ENCODE results near the gene CDK5.

Gene CDK5

GRCh38 chr7:151057506-151057988 lies at the start of gene CDK5:
Gene CDK5, minus strand, starts transcription at chr7:151057897. Its CDS starts 49 bp downstream, at chr7:151057848.
- no peaks in the 10 kb centered on the region for H3K9me3 Mint-ChIP-seq
- no peaks in the 10 kb centered on the region for H3K36me3 Mint-ChIP-seq (ENCODE audit: low read depth)
- H3K27ac Mint-ChIP-seq = peak within 1 kb of the TSS; percentile 91
- H3K27me3 Mint-ChIP-seq = no peaks in the 10 kb centered on the region
- H3K4me1 Mint-ChIP-seq (ENCODE audit: low read depth) = peaks cover 34% of the 10 kb centered on the region
- peak within 1 kb of the TSS; percentile 93 for H3K4me3 Mint-ChIP-seq

- no peaks in the 10 kb centered on the region for H3K36me3 Mint-ChIP-seq (ENCODE audit: low read depth)
- H3K27me3 Mint-ChIP-seq = no peaks in the 10 kb centered on the region
- H3K4me1 Mint-ChIP-seq (ENCODE audit: low read depth) = no peaks in the 10 kb centered on the region
- no peaks in the 10 kb centered on the region for H3K9me3 Mint-ChIP-seq
- no peak overlapping the region for H3K4me3 Mint-ChIP-seq
- H3K27ac Mint-ChIP-seq = no peak overlapping the region
These were observed 46.9 kb upstream of the CDK5 start for GRCh38 chr7:151104411-151105235.

- H3K27me3 Mint-ChIP-seq = no peaks in the 10 kb centered on the region
- no peaks in the 10 kb centered on the region for H3K4me1 Mint-ChIP-seq (ENCODE audit: low read depth)
- H3K36me3 Mint-ChIP-seq (ENCODE audit: low read depth) = no peaks in the 10 kb centered on the region
- H3K9me3 Mint-ChIP-seq = no peaks in the 10 kb centered on the region
- H3K27ac Mint-ChIP-seq = no peak overlapping the region
- H3K4me3 Mint-ChIP-seq = no peak overlapping the region
These were observed 46.3 kb upstream of the CDK5 start for GRCh38 chr7:151103973-151104372.

- Mint-ChIP-seq H3K4me1 (ENCODE audit: low read depth) (no peaks in the 10 kb centered on the region), H3K36me3 (ENCODE audit: low read depth) (no peaks in the 10 kb centered on the region), H3K27ac (no peak overlapping the region), H3K4me3 (no peak overlapping the region), H3K9me3 (no peaks in the 10 kb centered on the region), H3K27me3 (no peaks in the 10 kb centered on the region)
These were observed 45.3 kb upstream of the CDK5 start for GRCh38 chr7:151102991-151103390.

GRCh38 chr7:151101621-151102396 lies 44.1 kb upstream of the CDK5 start:
- Mint-ChIP-seq H3K4me3 (no peak overlapping the region), H3K4me1 (ENCODE audit: low read depth) (no peaks in the 10 kb centered on the region), H3K27me3 (no peaks in the 10 kb centered on the region), H3K27ac (no peak overlapping the region), H3K9me3 (no peaks in the 10 kb centered on the region), H3K36me3 (ENCODE audit: low read depth) (no peaks in the 10 kb centered on the region)

DNA sequence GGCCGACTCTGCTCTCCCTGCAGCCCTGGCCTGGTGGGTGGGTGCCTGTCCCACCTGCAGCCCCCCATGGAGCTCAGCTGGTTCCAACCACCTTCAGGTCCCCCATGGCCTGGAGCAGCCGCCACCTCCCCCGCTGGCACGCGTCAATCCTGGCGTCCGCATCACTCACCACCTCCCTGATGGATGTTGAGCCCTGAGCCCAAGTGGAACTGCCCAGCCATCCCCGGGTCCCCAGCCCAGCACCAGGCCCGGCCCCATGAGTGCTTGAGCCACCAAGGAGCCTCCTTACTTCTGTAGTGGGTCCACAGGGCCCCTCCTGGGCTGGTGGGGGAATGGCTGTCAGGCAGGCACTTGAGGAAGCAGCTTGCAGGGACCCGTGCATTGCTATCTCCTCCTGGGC lies 43.2 kb upstream of the CDK5 start:
- H3K4me1 Mint-ChIP-seq (ENCODE audit: low read depth) = no peaks in the 10 kb centered on the region
- no peaks in the 10 kb centered on the region for H3K9me3 Mint-ChIP-seq
- H3K36me3 Mint-ChIP-seq (ENCODE audit: low read depth) = no peaks in the 10 kb centered on the region
- H3K27me3 Mint-ChIP-seq = no peaks in the 10 kb centered on the region
- H3K4me3 Mint-ChIP-seq = no peak overlapping the region
- no peak overlapping the region for H3K27ac Mint-ChIP-seq

DNA sequence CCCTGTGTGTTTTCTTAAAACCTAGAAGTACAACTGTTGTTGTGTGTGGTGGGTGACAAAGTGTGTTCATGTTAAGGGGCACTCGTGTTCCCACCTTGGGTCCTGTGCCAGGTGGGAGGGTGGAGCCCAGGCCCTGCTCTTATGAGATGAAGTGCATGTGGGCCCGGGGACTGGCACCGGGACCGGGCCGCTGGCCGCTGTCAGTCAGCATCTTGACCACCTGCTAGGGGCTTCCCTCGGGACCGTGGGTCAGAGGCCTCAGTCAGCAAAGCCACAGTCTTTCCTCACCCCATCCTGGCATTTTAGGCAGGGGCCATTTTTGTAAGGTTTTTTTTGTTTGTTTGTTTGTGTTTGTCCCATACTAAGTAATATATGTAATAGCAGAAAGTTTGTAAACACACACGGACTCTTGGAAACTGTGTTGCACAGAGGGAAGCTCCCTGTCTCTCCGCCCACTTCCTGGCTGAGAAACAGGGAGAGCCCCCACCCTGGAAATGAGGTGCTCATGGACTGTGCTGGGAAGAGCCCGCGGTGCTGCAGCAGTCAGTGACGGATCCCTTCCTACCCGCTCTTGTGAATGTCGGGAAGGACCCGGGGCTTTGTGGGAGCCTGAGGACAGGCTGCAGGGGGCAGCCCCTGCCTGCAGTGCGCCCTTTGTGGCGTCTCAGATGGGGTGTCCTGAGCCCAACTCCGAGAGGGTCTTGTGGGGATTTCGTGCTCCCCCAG lies 42.0 kb upstream of the CDK5 start:
- no peak overlapping the region for H3K27ac Mint-ChIP-seq
- H3K4me3 Mint-ChIP-seq = no peak overlapping the region
- H3K36me3 Mint-ChIP-seq (ENCODE audit: low read depth) = no peaks in the 10 kb centered on the region
- H3K27me3 Mint-ChIP-seq = no peaks in the 10 kb centered on the region
- H3K9me3 Mint-ChIP-seq = no peaks in the 10 kb centered on the region
- H3K4me1 Mint-ChIP-seq (ENCODE audit: low read depth) = no peaks in the 10 kb centered on the region

DNA sequence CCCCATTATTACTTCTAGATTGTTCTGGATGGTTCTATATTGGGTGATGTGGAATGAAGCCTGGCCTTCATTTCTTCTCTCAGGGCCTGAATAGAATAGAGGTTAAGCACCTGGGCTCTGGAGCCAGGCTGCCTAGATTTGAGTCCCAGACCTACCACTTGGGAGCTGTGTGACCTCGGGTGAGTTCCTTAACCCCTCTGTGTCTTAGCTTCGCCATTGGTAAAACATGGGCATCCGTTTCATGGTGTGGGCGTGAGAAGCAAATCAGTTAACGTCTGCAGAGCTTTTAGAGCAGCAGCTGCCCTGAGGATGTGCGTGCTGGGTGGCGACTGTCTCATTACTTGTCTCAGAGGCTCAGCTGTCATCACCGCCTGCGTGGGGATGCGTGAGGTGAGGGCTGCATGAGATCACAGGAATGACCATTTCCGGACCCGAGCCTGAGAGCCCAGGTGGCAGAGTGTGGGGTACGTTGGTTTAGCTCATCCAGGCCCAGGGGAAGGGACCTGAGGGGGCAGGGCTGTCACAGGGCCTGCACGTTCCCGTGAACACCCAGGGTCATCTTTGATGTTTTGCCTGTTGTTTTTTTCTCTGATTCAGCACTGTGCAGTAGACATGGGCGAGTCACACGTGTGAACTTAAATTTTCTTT lies 38.3 kb upstream of the CDK5 start:
- H3K9me3 Mint-ChIP-seq = no peaks in the 10 kb centered on the region
- no peaks in the 10 kb centered on the region for H3K4me1 Mint-ChIP-seq (ENCODE audit: low read depth)
- H3K27me3 Mint-ChIP-seq = no peaks in the 10 kb centered on the region
- H3K36me3 Mint-ChIP-seq (ENCODE audit: low read depth) = no peaks in the 10 kb centered on the region
- H3K4me3 Mint-ChIP-seq = no peak overlapping the region
- no peak overlapping the region for H3K27ac Mint-ChIP-seq

DNA sequence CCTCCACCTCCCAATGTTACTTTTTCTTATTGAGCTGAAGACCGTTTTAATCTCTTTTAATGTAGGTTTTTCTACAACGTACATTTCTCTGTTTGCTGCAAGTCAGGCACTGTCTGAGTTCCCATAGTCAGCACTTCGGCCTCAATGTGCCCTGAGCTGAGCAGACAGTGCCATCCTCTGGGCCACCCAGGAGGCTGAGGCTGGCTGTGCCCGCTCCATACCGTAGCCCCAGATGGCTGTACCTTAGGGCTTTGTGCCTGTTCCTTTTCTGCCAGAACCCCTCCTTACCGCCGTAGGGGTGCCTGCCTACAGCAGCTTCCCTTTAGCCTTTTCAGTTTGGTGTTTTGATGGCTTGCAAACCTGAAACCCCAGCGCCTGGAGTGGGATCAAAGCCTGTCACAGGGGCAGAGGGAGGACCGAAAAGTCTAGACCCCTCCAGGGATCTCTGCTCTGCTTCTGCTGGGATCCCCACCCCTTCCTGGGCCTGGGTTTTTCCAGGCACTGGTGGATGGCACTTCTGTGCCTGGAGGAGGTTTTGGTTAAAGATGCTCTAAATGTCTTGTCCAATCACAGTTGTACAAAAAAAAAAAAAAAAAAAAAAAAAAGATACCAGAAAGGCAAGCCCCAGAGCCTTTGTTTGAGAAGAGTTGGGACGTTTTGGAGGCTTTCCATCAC lies 37.6 kb upstream of the CDK5 start:
- H3K9me3 Mint-ChIP-seq = no peaks in the 10 kb centered on the region
- H3K36me3 Mint-ChIP-seq (ENCODE audit: low read depth) = no peaks in the 10 kb centered on the region
- H3K27ac Mint-ChIP-seq = no peak overlapping the region
- H3K4me1 Mint-ChIP-seq (ENCODE audit: low read depth) = no peaks in the 10 kb centered on the region
- no peak overlapping the region for H3K4me3 Mint-ChIP-seq
- H3K27me3 Mint-ChIP-seq = no peaks in the 10 kb centered on the region

DNA sequence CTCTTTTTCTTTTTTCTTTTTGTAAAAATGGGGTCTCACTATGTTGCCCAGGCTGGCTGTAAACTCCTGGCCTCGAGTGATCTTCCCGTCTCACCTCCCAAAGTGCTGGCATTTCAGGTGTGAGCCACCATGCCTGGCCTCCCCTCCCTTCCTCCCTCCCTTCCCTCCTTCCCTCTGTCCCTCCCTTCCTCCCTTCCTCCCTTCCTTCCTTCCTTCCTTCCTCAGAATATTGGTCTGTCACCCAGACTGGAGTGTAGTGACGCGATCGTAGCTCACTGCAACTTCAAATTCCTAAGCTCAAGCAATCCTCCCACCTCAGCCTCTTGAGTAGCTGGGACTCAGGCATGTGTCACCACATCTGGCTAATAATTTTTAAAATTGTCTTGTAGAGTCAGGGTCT lies 37.0 kb upstream of the CDK5 start:
- H3K36me3 Mint-ChIP-seq (ENCODE audit: low read depth) = no peaks in the 10 kb centered on the region
- no peaks in the 10 kb centered on the region for H3K9me3 Mint-ChIP-seq
- H3K27me3 Mint-ChIP-seq = no peaks in the 10 kb centered on the region
- H3K27ac Mint-ChIP-seq = no peak overlapping the region
- H3K4me1 Mint-ChIP-seq (ENCODE audit: low read depth) = no peaks in the 10 kb centered on the region
- no peak overlapping the region for H3K4me3 Mint-ChIP-seq

DNA sequence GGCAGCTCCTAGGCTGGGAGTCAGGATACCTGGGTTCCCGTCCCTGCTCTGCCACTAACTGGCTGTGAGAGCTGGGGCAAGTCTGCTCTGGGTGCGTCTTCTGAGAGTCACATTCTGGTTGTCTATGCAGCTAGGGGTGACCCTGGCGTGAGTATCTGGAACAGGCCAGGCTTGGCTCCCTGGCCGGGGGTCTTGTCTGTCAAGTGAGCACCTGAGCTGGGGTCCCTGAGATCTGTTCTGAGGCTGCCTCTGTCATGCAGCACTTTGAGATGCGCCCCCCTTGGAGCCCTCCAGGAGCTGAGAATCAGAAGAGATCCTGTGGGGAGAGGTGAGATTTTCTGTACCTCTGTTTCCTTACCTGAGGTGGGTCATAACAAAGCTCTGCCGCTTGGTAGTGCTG lies 36.1 kb upstream of the CDK5 start:
- Mint-ChIP-seq H3K36me3 (ENCODE audit: low read depth) (peaks cover 7% of the 10 kb centered on the region), H3K9me3 (no peaks in the 10 kb centered on the region), H3K4me3 (no peak overlapping the region), H3K27ac (no peak overlapping the region), H3K27me3 (peaks cover 4% of the 10 kb centered on the region), H3K4me1 (ENCODE audit: low read depth) (peaks cover 9% of the 10 kb centered on the region)

DNA sequence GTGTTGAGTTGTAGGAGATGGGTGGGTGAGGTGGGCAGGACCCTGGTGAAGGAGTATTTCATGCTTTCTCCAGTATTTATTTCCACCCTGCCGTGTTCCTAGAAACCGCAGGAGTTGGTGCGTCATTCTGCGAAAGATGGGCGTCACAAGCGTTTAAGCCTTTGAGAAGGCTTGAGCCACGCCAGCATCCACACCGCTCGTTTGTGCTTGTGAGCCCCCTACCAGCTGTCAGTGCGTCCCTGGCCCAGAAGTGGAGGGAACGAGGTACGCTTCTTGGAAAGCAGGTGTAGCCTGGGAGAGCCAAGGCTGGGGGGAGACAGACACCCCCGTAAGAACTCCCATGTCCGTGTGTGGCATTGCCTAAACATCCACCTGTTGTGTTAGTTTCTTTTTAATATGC lies 34.3 kb upstream of the CDK5 start:
- peaks cover 7% of the 10 kb centered on the region for H3K36me3 Mint-ChIP-seq (ENCODE audit: low read depth)
- no peak overlapping the region for H3K27ac Mint-ChIP-seq

DNA sequence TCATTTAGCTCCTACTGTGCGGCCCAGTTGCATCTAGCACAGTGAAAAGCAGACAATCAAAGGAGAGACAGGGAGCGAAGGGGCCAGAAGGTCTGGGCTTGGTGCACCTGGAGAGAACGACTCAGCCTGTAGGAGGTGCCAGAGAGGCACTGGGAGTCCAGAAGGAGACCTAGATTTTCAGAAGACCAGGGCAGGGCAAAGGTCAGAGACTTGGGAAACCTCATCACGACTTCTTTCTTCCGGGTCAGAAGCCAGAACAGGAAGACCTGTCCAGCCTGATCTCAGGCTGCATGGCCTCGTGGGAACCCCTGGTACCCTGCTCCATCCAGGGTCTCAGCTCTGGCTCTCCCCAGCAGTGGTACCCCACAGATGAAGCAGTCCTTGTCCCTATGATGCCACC lies 33.7 kb upstream of the CDK5 start:
- Mint-ChIP-seq H3K27me3 (peaks cover 4% of the 10 kb centered on the region), H3K4me3 (no peak overlapping the region)

More for the DNA sequence above, 34.3 kb upstream of the CDK5 start:
- H3K9me3 Mint-ChIP-seq = no peaks in the 10 kb centered on the region
- peaks cover 4% of the 10 kb centered on the region for H3K27me3 Mint-ChIP-seq
- H3K4me3 Mint-ChIP-seq = no peak overlapping the region
- peaks cover 17% of the 10 kb centered on the region for H3K4me1 Mint-ChIP-seq (ENCODE audit: low read depth)

GRCh38 chr7:151091003-151091402 lies 33.3 kb upstream of the CDK5 start:
- Mint-ChIP-seq H3K4me1 (ENCODE audit: low read depth) (peaks cover 17% of the 10 kb centered on the region), H3K36me3 (ENCODE audit: low read depth) (peaks cover 7% of the 10 kb centered on the region), H3K27me3 (peaks cover 4% of the 10 kb centered on the region), H3K4me3 (no peak overlapping the region), H3K9me3 (no peaks in the 10 kb centered on the region), H3K27ac (no peak overlapping the region)

More for the DNA sequence above, 33.7 kb upstream of the CDK5 start:
- Mint-ChIP-seq H3K36me3 (ENCODE audit: low read depth) (peaks cover 7% of the 10 kb centered on the region), H3K27ac (no peak overlapping the region), H3K4me1 (ENCODE audit: low read depth) (peaks cover 17% of the 10 kb centered on the region), H3K9me3 (no peaks in the 10 kb centered on the region)

All from stimulated activated naive CD8-positive, alpha-beta T cell treated with anti-CD3 and anti-CD28 coated beads, Interleukin-15, Interleukin-2, amounts not matched to agents 100 ng/mL and 50 ng/mL, for 24 hours (primary cell).